ENCODE data around the gene XPNPEP3.

DNA sequence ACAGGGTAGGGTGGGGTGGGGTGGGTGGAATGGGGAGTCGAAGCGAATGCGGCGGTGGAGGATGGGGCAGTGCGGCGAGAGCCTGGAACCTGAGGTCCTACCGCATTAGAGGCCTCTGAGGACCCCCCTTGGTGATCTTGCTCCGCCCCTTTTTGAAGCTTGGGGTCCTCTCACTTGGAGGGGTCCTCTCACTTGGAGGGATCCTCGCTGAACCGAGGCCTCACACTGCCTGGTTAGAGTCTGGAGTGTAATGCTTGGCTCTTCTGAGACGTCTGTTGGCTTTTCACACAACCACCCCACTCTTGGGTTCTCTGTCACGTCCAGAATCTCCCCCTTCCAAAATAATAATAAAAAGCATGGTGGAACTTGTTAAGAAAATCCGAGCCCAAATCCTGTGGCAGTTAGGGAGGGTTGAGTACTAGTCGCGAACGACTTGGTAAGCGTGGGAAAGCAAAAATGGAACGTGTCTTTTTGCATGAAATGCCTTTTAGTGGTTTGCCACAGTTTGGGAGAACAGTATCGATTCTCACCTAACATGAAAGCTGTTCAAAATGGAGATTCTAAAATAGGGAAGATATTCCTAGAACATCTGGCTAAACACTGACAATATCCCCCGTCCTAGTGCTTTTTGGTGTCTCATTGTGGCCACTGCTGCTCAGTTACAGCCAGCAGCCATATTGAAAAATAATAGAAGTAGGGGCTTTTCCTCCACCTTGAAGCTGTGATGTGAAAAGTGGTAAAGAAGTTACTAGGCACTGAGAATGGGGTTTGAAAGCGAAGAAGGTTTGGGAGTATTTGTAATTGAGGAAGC, 95.1 kb downstream of the XPNPEP3 start:
- TF ChIP-seq ISL1 (CRISPR knock-in tag; IDR thresholded peaks at IDR 0.05): no peak
- TF ChIP-seq POU6F1 (CRISPR knock-in tag; IDR thresholded peaks at IDR 0.05; ENCODE audit: borderline replicate concordance, low read depth): no peak
- TF ChIP-seq ZC3H10 (CRISPR knock-in tag; IDR thresholded peaks at IDR 0.05): no peak
- TF ChIP-seq TOX (CRISPR knock-in tag; IDR thresholded peaks at IDR 0.05; ENCODE audit: borderline replicate concordance): no peak
- TF ChIP-seq PATZ1 (CRISPR knock-in tag; IDR thresholded peaks at IDR 0.05; ENCODE audit: borderline replicate concordance): no peak
- no peak for TF ChIP-seq TCF4 (CRISPR knock-in tag; IDR thresholded peaks at IDR 0.05; ENCODE audit: borderline replicate concordance)
- no peak for TF ChIP-seq CREB5 (CRISPR knock-in tag; IDR thresholded peaks at IDR 0.05; ENCODE audit: low read depth)
- TF ChIP-seq ARNTL (CRISPR knock-in tag; IDR thresholded peaks at IDR 0.05; ENCODE audit: borderline replicate concordance, low read depth): no peak
- no peak for TF ChIP-seq CSDC2 (CRISPR knock-in tag; IDR thresholded peaks at IDR 0.05)
